AG08395 (cell line): ENCODE data around the gene TNFRSF11A.

Source experiments
- DNase-seq: peaks from one replicate; pipeline ENCODE4 v3.0.0; 2012; ENCODE audit warnings: mixed read lengths, low spot score

Gene TNFRSF11A

DNA sequence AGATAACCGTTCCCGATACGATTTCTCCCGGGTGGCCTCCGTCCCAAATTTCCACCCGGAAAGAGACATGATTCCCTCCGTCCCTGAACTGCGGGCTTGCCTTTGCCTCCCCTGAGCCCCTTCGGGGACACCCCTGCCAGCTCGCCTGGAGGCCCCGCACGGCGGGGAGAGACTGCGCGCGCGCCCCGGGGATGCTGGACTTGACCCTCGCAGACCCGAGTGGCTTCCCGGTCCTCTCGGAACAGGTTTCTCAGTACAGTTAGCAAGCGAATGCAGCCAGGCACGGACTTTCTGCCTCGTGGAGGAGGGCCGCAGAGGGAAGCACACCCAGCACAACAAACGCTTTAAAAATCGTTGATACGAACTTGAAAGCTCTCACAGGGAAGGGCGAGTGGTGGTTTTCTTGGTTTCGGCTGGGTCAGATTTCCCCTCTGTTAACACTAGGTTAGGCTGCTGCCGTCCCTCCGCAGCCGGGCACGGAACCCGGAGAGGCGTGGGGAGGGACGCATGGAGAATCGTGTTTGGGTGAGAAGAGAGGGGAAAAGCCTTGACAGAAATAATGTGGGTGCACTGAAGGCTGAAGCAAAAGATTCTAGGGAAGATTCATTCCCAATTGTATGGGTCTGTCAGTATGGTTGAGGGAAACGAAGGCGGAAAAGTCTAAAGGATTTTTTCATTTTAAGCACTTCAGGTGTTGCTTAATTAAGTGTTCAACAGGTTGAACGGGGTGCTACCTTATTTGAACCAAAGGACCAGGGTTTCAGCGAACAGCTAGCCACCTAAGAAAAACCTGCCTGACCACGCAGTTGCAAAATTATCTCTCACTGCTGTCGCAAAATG is 916 bp downstream of the TNFRSF11A start:
- DNase-seq: no peak

DNA sequence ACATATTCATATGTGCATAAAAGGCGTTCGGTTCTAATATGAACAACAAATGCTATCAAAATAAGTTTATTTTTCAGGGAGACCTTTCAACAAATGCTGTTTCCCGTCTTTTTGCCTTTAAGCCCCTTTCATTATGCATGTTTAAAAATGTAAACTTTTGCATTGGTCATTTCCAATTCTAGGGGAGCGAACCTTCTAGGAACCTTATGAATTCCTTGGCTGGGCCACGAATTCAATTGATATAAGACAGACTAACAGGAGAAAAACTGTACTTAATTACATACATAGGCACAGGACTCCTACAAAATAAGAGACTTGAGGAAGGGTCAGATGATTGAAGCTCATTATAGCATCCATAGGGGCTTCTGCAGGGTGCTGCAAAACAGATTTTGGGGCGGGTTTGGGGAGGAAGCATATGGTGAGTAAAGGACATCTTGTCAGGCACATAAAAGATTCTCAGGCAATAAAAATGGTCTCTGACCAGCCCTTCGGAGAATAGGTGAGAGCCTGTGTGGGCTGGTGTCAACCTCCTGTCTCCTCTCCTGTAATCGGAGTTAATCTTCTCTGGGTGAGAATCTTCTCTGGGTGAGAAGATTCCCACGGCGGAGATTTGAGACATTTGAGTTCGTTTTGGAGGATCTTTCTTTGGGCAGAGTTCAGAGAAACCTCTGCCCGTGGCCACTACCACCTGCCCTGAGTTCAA is 1.7 kb downstream of the TNFRSF11A start:
- DNase-seq: no peak

DNA sequence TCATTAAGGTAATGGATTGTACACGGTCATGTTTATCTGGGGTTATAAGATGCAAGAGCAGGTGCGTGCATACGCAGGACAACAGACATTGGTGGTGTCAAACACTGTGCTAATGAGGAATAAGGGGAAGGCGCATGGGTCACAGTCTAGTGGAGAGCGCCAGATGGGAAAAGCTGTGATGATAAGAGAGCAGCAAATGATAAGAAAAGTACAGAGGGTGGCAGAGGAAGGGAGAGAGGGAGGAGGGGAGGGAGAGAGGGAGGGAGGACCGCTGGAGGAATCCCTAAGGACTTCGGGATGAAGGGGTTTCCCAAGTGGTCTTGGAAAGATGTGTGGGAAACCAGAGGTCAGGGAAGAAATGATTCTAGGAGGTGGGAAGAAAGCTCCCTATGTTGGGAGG is 2.9 kb downstream of the TNFRSF11A start:
- DNase-seq: no peak

GRCh38 chr18:62328586-62329525 is 3.7 kb downstream of the TNFRSF11A start:
- no peak for DNase-seq

GRCh38 chr18:62329691-62330454 is 4.8 kb downstream of the TNFRSF11A start:
- DNase-seq: peak; percentile 61

- DNase-seq: no peak
Measured at GRCh38 chr18:62330650-62331049, 5.5 kb downstream of the TNFRSF11A start.

GRCh38 chr18:62331581-62332356 is 6.7 kb downstream of the TNFRSF11A start:
- DNase-seq: no peak

DNA sequence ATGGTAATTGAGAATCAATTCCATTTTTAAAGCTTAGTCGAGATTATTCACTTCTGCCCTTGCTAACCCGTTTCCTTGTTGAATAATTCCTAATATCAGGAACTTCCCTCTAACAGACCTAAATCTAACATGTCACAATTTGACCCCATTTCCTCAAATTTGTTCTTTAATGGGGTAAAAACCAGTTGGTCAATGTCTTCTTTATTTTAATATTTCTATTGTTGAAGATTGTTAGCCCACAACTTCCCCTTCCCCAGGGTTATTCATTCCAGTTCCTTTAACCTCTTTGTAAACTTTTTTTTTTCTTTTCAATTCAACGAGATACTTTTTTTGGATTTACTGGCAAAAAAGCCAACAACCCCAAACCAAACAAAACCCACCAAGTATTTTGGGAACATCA is 7.3 kb downstream of the TNFRSF11A start:
- DNase-seq: no peak

DNA sequence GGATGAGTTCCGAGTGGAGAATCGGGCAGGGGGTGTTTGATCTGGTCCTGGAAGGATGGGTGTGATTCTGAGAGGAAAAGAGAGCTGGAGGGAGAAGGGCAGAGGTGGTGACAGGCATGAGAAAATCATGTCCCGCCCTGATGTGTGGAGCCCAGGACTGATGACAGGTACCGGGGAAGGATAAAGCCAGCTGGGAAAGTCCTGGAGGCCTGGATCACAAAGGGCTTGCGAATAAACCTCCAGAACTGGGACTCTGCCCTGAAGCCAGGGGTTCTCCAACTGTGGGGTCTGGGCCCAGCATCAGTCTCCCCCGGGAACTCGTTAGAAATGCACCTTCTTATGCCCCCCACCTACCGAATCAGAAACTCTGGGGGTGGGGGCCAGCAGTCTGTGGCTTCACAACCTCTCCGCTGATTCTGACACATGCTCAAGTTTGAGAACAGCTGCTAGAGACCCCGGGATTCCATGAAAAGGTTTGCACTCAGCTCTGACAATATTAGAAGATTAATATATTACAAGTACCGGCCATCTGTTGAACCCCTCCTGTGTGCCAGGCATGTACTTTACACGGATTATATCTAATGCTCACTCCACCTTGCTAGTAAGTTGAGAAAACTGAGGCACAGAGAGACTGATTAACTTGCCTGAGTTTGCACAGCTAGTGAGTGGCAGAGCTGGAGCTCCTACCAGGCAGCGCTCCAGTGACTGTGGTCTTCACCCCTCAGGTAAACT is 8.0 kb downstream of the TNFRSF11A start:
- DNase-seq: no peak

GRCh38 chr18:62334120-62334519 is 9.0 kb downstream of the TNFRSF11A start:
- DNase-seq: peak; percentile 46

- no peak for DNase-seq
Measured at GRCh38 chr18:62335494-62335893, 10.4 kb downstream of the TNFRSF11A start.

GRCh38 chr18:62336618-62337017 is 11.5 kb downstream of the TNFRSF11A start:
- no peak for DNase-seq

DNA sequence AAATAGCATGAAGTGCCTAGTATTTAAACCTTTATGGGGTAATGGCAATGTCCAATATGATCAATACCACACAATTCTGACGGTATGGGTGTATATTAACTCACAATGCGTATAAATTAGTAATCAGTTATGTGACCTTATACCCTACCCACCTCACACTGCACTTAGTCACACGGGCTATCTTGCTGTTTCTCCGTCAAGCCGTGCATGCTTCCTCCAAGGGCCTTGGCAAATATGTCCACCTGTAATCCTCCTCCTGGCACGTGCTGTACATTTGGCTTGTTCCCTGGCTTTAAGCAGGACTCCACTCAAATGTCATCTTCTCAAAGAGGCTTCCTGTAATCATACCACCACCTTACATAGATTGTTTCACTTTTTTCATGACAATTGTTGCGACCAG is 12.2 kb downstream of the TNFRSF11A start:
- no peak for DNase-seq

DNA sequence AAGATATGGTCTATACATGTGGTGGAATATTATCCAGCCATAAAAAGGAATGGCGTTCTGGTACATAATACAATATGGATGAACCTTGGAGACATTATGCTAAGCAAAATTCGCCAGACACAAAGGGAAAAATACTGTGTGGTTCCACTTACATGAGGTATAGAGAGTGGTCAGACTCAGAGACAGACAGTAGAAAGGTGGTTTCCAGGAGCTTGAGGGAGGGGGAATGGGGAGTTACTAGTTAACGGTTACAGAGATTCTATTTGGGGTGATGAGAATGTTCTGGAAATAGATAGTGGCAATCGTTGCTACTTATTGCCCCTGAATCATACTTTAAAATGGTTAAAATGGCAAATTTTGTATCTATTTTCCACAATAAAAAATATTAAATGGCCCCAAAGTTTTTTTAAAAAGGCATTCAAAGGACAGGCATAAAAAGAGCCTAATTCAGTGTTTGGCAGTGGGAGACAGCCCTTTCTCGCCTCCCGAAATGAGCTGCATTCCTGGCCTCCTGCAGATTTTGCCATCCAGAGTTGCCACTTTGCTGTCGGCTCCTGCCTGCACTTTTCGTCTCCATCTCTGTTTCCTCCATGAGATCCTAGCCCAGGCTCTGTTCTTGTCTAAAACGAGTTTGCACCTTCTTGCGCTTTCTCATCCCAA is 13.5 kb downstream of the TNFRSF11A start:
- DNase-seq: no peak

DNA sequence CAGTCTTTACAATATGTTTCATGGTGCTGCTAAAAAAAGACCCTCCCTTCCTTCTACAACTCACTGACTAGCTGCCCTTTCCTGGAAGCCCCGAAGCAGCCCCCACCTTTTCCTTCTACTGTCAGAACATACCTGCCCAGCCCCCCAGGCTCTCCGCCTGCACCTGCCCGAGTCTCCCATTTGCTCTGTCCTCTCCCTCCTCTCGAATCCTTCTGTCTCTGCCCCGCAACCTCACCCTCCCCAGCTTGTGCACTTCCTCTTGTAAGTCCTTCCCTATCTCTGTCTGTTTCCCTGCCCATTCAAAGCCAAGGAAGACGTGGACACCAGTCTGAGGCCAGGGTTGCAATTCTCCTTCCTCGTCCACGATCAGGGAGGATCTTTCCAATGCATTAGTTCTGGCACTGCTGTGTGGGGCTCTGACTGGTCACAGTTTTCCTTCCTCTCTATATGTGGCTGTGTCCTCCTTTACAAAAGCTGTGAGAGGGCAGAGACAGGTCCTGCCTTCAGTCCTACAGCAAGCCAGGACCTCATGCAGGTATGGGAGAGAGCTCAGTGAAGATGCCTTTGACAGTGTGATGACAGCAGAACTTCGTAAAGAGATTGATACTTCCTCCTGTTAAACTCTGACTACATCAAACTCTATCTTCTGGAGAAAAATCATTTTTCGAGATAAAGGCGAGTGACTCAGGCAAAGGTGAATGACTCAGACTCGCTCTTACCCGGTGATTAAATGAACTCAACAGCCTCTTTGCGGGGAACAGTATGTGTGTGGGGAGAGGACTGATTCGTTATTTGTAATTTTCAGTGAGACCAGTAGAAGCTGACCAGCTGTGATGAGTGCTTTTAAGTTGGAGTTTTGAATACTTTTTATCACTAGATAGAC is 14.2 kb downstream of the TNFRSF11A start:
- peak; percentile 19 for DNase-seq

- DNase-seq: no peak
Measured at GRCh38 chr18:62340996-62341395, 15.9 kb downstream of the TNFRSF11A start.

DNA sequence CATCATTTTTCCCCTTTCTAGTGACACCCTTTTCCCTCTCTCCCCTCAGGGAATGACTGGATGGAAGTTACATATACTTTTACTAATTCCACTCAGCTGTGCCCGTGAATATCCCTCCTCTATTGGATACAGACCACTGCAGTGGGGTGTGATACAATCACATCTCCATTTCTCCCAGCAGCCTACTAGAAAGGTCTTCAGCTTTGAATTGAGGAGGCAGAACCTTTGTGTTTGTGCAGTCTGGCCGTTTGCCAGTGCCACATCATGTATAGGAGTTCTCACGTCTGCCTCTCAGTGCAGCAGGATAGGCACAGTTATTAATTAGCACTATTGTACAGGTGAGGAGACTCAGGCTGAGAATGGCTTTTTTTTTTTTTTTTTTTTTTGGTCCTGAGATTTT is 16.4 kb downstream of the TNFRSF11A start:
- no peak for DNase-seq

- no peak for DNase-seq
Measured at GRCh38 chr18:62342884-62343283, 17.8 kb downstream of the TNFRSF11A start.

GRCh38 chr18:62343316-62343715 is 18.2 kb downstream of the TNFRSF11A start:
- no peak for DNase-seq
